ENCODE measurements around the gene ANO7. TPM values are rescaled to one million over a fixed set of nuclear protein-coding genes. Genes with fewer than 3 reads are reported as not detected.

ANO7 gene
- total and polyA plus RNA-seq, 4 donors: 0.71 to 1.1 (median 0.86) TPM

- TF ChIP-seq CTCF (IDR thresholded peaks at IDR 0.05; ENCODE audit: control extremely low read depth, extremely low read depth): no peak
- Histone ChIP-seq H3K36me3 (ENCODE audit: control insufficient read depth in 4 of 4, insufficient read depth in 4 of 4, low read length in 4 of 4) (peaks cover 24 to 71% (median 44%) of the 10 kb centered on the region in 4 donors), H3K4me3 (no peak overlapping the region), H3K9ac (ENCODE audit: insufficient read depth in 1 of 2, low read length in 2 of 2) (no peak overlapping the region), H3K27ac (ENCODE audit: low read depth in 1 of 2, low read length in 1 of 2) (no peak overlapping the region), H3K4me1 (ENCODE audit: control insufficient read depth in 5 of 5, insufficient read depth in 5 of 5, low read length in 5 of 5) (peaks cover 0 to 9% (median 3%) of the 10 kb centered on the region in 5 donors), H3K27me3 (ENCODE audit: control insufficient read depth in 3 of 3, insufficient read depth in 3 of 3, low read length in 2 of 3) (no peaks in the 10 kb centered on the region), H3K9me3 (ENCODE audit: control insufficient read depth in 4 of 4, insufficient read depth in 3 of 4, low read length in 3 of 4) (no peaks in the 10 kb centered on the region)
- DNase-seq (no peak), ATAC-seq (ENCODE audit: insufficient read depth, low FRiP score) (no peak)
- WGBS, 2 donors: 76% methylated on average over 20 of the region's 20 CpGs
Observed at GRCh38 chr2:241228860-241229516, 40.5 kb downstream of the ANO7 start.

DNA sequence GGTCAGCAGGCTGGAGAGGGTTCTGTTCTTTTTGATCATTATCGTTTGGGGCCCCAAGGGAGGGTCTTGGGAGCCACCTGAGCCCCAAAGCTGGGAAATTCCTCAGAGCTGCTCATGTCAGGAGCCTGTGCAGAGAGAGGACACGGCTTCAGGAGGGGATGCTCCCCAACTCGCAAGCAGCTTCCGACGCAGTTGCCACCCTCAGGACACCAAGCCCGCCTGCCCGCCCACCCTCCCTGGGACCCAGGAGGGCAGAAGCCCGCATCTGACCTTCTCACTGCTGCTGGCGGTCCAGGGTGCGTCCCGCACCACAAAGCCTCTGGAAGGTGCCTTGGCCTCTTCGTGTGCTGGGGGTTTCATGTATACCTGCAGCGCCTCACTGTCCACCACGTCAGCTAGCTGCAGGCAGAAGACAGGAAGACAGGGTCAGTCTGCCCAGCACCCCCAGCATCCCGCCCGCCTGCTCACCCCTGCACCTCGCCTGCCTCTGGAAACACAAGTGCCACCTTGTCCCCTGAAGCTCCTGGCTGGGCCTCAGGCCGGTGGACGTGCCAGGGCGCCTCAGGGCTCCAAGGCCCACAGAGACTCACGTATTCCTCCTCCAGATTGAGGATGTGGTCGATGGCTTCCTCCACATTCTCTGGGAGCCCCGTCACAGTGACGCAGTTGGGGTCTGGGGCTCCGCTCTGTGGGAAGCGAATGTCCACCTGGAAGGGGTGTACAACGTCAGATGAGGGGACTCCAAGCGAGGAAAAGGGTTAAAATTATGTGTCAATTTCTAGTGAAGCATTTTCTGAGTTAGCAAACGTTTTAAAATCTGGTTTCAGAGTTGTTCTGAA, 41.3 kb downstream of the ANO7 start:
- Histone ChIP-seq H3K27me3 (ENCODE audit: control insufficient read depth in 3 of 3, insufficient read depth in 3 of 3, low read length in 2 of 3) (no peaks in the 10 kb centered on the region), H3K36me3 (ENCODE audit: control insufficient read depth in 4 of 4, insufficient read depth in 4 of 4, low read length in 4 of 4) (peaks cover 24 to 79% (median 49%) of the 10 kb centered on the region in 4 donors), H3K9me3 (ENCODE audit: control insufficient read depth in 4 of 4, insufficient read depth in 3 of 4, low read length in 3 of 4) (no peaks in the 10 kb centered on the region), H3K4me1 (ENCODE audit: control insufficient read depth in 5 of 5, insufficient read depth in 5 of 5, low read length in 5 of 5) (peaks cover 0 to 1% (median 0%) of the 10 kb centered on the region in 5 donors), H3K27ac (ENCODE audit: low read depth in 1 of 2, low read length in 1 of 2) (no peak overlapping the region), H3K9ac (ENCODE audit: insufficient read depth in 1 of 2, low read length in 2 of 2) (no peak overlapping the region), H3K4me3 (no peak overlapping the region)
- ATAC-seq (ENCODE audit: insufficient read depth, low FRiP score) (no peak), DNase-seq (no peak)
- 90 to 93% methylated on average over 29 of the region's 29 CpGs for WGBS, 2 donors
- TF ChIP-seq CTCF (IDR thresholded peaks at IDR 0.05; ENCODE audit: control extremely low read depth, extremely low read depth): no peak

- ATAC-seq (ENCODE audit: insufficient read depth, low FRiP score): no peak
- no peak for DNase-seq
- H3K9me3 ChIP-seq (ENCODE audit: control insufficient read depth in 4 of 4, insufficient read depth in 3 of 4, low read length in 3 of 4): no peaks in the 10 kb centered on the region
- H3K9ac ChIP-seq (ENCODE audit: insufficient read depth in 1 of 2, low read length in 2 of 2): no peak overlapping the region
- no peaks in the 10 kb centered on the region for H3K4me1 ChIP-seq (ENCODE audit: control insufficient read depth in 5 of 5, insufficient read depth in 5 of 5, low read length in 5 of 5)
- H3K4me3 ChIP-seq: no peak overlapping the region
- 96% methylated on average over 19 of the region's 19 CpGs for WGBS, 2 donors
- no peaks in the 10 kb centered on the region for H3K27me3 ChIP-seq (ENCODE audit: control insufficient read depth in 3 of 3, insufficient read depth in 3 of 3, low read length in 2 of 3)
- peaks cover 24 to 83% (median 48%) of the 10 kb centered on the region in 4 donors for H3K36me3 ChIP-seq (ENCODE audit: control insufficient read depth in 4 of 4, insufficient read depth in 4 of 4, low read length in 4 of 4)
- no peak overlapping the region for H3K27ac ChIP-seq (ENCODE audit: low read depth in 1 of 2, low read length in 1 of 2)
- TF ChIP-seq CTCF (IDR thresholded peaks at IDR 0.05; ENCODE audit: control extremely low read depth, extremely low read depth): no peak
Observed at GRCh38 chr2:241230435-241230834, 42.0 kb downstream of the ANO7 start.

All from lung (tissue), 12 donors.